ENCODE measurements around the gene EMILIN1. TPM values are rescaled to one million over a fixed set of nuclear protein-coding genes. Genes with fewer than 3 reads are reported as not detected.

Gene EMILIN1
- total and polyA plus RNA-seq, 10 of the 15 experiments (the other 5 are each of a cell fraction or from before 2014, with no cell fraction given) = 0.01 to 2.3 (median 1.2) TPM; not detected in 2

- TF ChIP-seq ZBTB4 (CRISPR knock-in tag; IDR thresholded peaks at IDR 0.05) (no peak), NFXL1 (IDR thresholded peaks at IDR 0.05; ENCODE audit: borderline replicate concordance) (no peak), KDM1A (IDR thresholded peaks at IDR 0.05; ENCODE audit: borderline replicate concordance) (no peak), NFYA (IDR thresholded peaks at IDR 0.05; ENCODE audit: borderline replicate concordance, low read depth, low read length) (no peak)
Observed at GRCh38 chr2:27131429-27131828, 53.0 kb downstream of the EMILIN1 start (continued).

DNA sequence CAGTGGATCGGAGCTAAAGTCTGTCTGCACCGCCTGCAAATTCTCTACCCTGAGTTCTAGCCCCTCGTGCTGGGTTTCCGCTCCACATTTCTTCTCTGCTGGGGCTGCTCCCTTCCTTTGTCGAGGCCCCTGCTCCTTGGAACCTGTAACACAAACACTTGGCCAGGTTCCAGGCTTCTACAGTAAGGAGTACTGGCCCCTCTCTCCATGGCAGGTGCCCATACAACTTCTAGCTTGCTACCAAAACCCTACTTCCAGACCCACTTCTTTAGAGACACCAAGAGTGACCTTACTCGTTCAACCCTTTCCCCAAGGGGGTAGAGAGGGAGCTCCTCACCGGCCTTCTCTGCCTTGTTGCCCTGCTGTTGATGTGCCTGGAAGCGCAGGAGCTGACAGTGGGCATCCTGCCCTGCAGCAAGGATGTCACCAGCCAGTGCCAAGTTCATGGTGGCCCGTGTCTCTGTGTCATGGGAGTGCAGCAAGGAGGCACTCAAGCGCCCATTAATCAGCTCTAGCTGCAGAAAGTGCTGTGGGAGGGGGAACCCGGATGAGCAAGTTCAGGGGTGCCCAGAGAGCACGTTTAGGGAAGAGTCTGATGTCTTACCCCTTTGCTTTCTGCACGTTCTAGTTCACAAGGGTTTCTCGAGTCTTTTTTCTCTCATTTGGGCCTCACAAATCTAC, 54.9 kb downstream of the EMILIN1 start:
- RAD21 ChIA-PET (ENCODE audit: unreplicated experiment) = interaction anchor here (0.8 to 2.1 kb wide), 9 partner anchors 32 to 172 kb away, joined by 3 to 13 read pairs (median 3); no protein-coding TSS in a partner anchor
- H2AFZ ChIP-seq (ENCODE audit: control insufficient read depth, low read depth, low read length) = peak overlapping the region; percentile 93
- DNase-seq (ENCODE audit: low read depth, low spot score) (no peak), ATAC-seq (peak; percentile 29), FAIRE-seq (no peak)
- TF ChIP-seq POU2F2 (IDR thresholded peaks at IDR 0.05; ENCODE audit: borderline replicate concordance, low read depth, low read length) (no peak), MTA2 (IDR thresholded peaks at IDR 0.05; ENCODE audit: low read depth) (no peak), LARP7 (IDR thresholded peaks at IDR 0.05) (no peak), CEBPB (IDR thresholded peaks at IDR 0.05; ENCODE audit: borderline replicate concordance in 1 of 2, low read depth in 2 of 2, low read length in 2 of 2) (no peak), SP1 (IDR thresholded peaks at IDR 0.05; ENCODE audit: low read depth, low read length) (no peak), CBFB (IDR thresholded peaks at IDR 0.05; ENCODE audit: low read depth) (no peak), ZNF622 (IDR thresholded peaks at IDR 0.05) (no peak), TBL1XR1 (IDR thresholded peaks at IDR 0.05; ENCODE audit: low read depth, low read length) (no peak), FOXK2 (IDR thresholded peaks at IDR 0.05) (no peak), KAT2A (conservative IDR thresholded peaks at IDR 0.05; ENCODE audit: control insufficient read depth, low read depth, low read length) (no peak), MXI1 (IDR thresholded peaks at IDR 0.05; ENCODE audit: low read depth, low read length) (no peak), POLR2A (IDR thresholded peaks at IDR 0.05; ENCODE audit: low read depth, low read length) (0 out of 2 replicates have a peak, but pooled peaks have one; percentile 33), HDAC6 (IDR thresholded peaks at IDR 0.05; ENCODE audit: unreplicated experiment) (no peak), FOXM1 (IDR thresholded peaks at IDR 0.05; ENCODE audit: low read depth, low read length) (no peak)
- TF ChIP-seq, protein P1, sequence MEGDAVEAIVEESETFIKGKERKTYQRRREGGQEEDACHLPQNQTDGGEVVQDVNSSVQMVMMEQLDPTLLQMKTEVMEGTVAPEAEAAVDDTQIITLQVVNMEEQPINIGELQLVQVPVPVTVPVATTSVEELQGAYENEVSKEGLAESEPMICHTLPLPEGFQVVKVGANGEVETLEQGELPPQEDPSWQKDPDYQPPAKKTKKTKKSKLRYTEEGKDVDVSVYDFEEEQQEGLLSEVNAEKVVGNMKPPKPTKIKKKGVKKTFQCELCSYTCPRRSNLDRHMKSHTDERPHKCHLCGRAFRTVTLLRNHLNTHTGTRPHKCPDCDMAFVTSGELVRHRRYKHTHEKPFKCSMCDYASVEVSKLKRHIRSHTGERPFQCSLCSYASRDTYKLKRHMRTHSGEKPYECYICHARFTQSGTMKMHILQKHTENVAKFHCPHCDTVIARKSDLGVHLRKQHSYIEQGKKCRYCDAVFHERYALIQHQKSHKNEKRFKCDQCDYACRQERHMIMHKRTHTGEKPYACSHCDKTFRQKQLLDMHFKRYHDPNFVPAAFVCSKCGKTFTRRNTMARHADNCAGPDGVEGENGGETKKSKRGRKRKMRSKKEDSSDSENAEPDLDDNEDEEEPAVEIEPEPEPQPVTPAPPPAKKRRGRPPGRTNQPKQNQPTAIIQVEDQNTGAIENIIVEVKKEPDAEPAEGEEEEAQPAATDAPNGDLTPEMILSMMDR (IDR thresholded peaks at IDR 0.05 in 2 of 3, conservative IDR thresholded peaks at IDR 0.05 in 1 of 3; ENCODE audit: control insufficient read depth in 2 of 3, extremely low read depth in 1 of 3, insufficient read depth in 1 of 3, low read depth in 3 of 3, low read length in 3 of 3) = peak in 1 of 3 experiments; percentile 11; a peak in 1 of 6 replicates
- SMC1A ChIA-PET (ENCODE audit: uncharacterized antibody, unreplicated experiment) = interaction anchor here (0.7 to 1.7 kb wide), 11 partner anchors 10 to 171 kb away, joined by 3 to 7 read pairs (median 4); partner anchors contain the start of genes ABHD1 and AGBL5
- BruUV-seq (replicated peaks) = TSS peak; percentile 76
- H3K4me2 ChIP-seq (ENCODE audit: control insufficient read depth, insufficient read depth) = peak overlapping the region; percentile 86
- H3K27me3 ChIP-seq (replicated peaks in 1 of 2; ENCODE audit: control insufficient read depth in 2 of 2, insufficient read depth in 2 of 2, low read length in 1 of 2) = no peaks in the 10 kb centered on the region
- H3K79me2 ChIP-seq (ENCODE audit: control insufficient read depth, insufficient read depth, low read length) = peaks cover 19% of the 10 kb centered on the region
- POLR2A ChIA-PET = interaction anchor here (0.8 to 2.2 kb wide), 6 partner anchors 9 to 789 kb away, joined by 3 to 7 read pairs (median 5); partner anchors contain the start of genes ABHD1, ATRAID, MPV17 and SLC5A6
- peaks cover 8% of the 10 kb centered on the region for H3K4me1 ChIP-seq (ENCODE audit: control insufficient read depth, insufficient read depth, low read length)
- no peaks in the 10 kb centered on the region for H3K9me3 ChIP-seq (replicated peaks; ENCODE audit: control insufficient read depth, insufficient read depth, low read length)
- CTCF ChIA-PET = interaction anchor here (0.7 to 2.4 kb wide), 22 partner anchors 9 to 172 kb away, joined by 3 to 19 read pairs (median 4); partner anchors contain the start of gene AGBL5
- in situ Hi-C loops (cut with MboI) = no loop called here
- WGBS (ENCODE audit: insufficient coverage, insufficient replicate concordance, low lambda C conversion rate, missing lambda C conversion rate) = 42% methylated on average over 14 of the region's 14 CpGs
- peak overlapping the region; percentile 90; the same call in 1 of the 2 replicates for H3K27ac ChIP-seq (ENCODE audit: control insufficient read depth, insufficient read depth)
- intact Hi-C loops (cut with micrococcal nuclease; ENCODE audit: unreplicated experiment) = loop anchor here (5.0 kb wide), 1 partner anchor 49 kb away; no protein-coding TSS in a partner anchor
- H3K4me3 ChIP-seq = peak overlapping the region; percentile 97
- H3K9ac ChIP-seq (ENCODE audit: control insufficient read depth, insufficient read depth, low read length) = peak overlapping the region; percentile 94
- H4K20me1 ChIP-seq (ENCODE audit: control insufficient read depth, insufficient read depth) = no peaks in the 10 kb centered on the region
- peaks cover 10 to 17% of the 10 kb centered on the region in 2 experiments for H3K36me3 ChIP-seq (ENCODE audit: control insufficient read depth in 2 of 2, insufficient read depth in 2 of 2, low read length in 1 of 2)

Data from GM12878 (cell line).